Adrenal gland (tissue), 5 donors: Measurements from ENCODE around the gene MTMR11.

Experiments used
- CTCF ChIP-seq, 6 experiments: fragments of 450-650 bp in 4 of 6; fragments of 200-600 bp in 2 of 6; sonication (generic) in 1 of 6; IDR thresholded peaks; 1 replicate in 5 of 6; 2 replicates in 1 of 6; pipeline versions ENCODE4 v1.5.1 to v1.8.0; 2016 to 2021; ENCODE audit warnings: antibody characterized with exemption in 6 of 6, mild to moderate bottlenecking in 2 of 6, moderate library complexity in 1 of 6
- POLR2A ChIP-seq, 2 donors: fragments of 450-650 bp; IDR thresholded peaks; one replicate each; pipeline ENCODE4 v1.6.1; 2017; ENCODE audit warnings: antibody characterized with exemption in 2 of 2, mild to moderate bottlenecking in 2 of 2, moderate library complexity in 1 of 2
- donor health status: DM: no; HTN: no; CAD: no.

GRCh38 chr1:149962736-149963135 is 26.1 kb upstream of the MTMR11 start:
- TF ChIP-seq CTCF (IDR thresholded peaks at IDR 0.05) = no peak
- no peak for TF ChIP-seq POLR2A (IDR thresholded peaks at IDR 0.05)
